Stimulated activated CD8-positive, alpha-beta memory T cell treated with anti-CD3 and anti-CD28 coated beads, Interleukin-15, amount 100 ng/mL, for 4 hours (primary cell): ENCODE data around the gene RBP4.

Experiments used
- DNase-seq, 2 donors: peaks; one replicate each; pipeline ENCODE4 v3.0.0-alpha.2; 2020; ENCODE audit warnings: low read depth in 2 of 2

Gene RBP4

GRCh38 chr10:93601146-93601773 is at the start of gene RBP4:
Gene RBP4 (minus strand): TSS chr10:93601235. CDS start chr10:93601028, 207 bp downstream.
- DNase-seq: no peak

DNA sequence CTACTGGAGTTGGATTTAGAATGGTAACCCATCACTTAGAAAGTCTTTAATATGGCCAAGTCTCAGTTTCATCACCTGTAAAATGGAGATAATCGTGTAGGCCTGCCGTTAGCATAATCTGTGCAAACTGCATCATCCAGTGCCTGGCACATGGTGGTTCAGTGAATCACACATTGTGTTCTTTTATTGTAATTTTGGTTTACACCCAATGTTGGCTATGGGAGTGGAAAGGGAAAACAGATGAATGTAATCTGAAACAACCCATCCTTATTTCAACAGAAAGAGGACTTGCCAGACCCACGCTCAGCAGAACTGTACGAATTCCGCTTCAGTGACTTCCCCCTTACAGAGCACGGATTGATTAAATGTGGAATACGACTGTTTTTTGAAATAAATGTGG is 38.8 kb upstream of the RBP4 start:
- DNase-seq: no peak

GRCh38 chr10:93630625-93631557 is 29.9 kb upstream of the RBP4 start:
- DNase-seq: no peak

DNA sequence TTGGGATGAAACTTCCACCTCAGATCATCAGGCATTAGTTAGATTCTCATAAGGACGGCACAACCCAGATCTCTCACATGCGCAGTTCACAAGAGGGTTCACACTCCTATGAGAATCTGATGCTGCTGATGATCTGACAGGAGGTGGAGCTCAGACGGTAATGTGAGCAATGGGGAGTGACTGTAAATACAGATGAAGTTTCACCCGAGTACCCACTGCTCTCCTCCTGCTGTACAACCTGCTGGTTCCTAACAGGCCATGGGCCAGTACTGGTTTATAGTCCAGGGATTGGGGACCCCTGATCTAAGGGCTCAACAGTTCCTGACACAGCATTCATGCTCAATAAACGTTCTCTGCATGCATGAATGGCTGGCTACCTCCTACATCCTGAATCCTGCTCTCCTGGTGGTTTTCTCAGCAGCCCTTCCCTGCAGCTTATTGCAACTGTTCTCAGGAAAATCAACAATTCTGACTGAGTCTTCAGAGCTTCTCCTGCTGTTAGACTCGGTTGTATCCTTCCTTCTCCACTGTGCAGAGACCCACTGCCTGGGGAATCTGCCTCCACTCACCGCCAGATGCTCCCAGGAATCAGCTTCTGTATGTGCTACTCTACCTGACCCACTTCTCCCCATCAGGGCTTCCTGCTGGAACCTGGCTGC is 28.7 kb upstream of the RBP4 start:
- no peak for DNase-seq

GRCh38 chr10:93628858-93629257 is 27.8 kb upstream of the RBP4 start:
- no peak for DNase-seq

GRCh38 chr10:93622942-93623341 is 21.9 kb upstream of the RBP4 start:
- no peak for DNase-seq

DNA sequence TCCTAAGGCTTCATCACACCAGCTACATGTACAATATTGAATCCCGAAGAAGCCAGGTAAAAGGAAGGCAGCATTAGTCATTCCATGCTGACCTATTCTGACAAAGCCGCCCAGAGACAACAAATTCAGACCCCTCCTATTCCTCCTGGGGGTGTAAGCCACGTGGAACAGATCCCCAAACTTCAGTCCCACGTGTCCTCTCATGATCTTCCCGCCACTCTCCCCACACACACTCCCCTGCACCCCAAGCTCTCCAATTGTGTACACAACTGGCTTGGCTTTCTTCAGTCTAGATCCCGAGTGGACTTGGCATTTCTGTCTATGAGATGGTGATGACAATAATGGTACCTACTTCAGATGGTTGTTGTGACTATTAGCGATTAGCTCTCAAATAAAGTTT is 19.9 kb upstream of the RBP4 start:
- DNase-seq: no peak

- DNase-seq: no peak
These were observed 14.7 kb upstream of the RBP4 start for GRCh38 chr10:93615576-93616235.

DNA sequence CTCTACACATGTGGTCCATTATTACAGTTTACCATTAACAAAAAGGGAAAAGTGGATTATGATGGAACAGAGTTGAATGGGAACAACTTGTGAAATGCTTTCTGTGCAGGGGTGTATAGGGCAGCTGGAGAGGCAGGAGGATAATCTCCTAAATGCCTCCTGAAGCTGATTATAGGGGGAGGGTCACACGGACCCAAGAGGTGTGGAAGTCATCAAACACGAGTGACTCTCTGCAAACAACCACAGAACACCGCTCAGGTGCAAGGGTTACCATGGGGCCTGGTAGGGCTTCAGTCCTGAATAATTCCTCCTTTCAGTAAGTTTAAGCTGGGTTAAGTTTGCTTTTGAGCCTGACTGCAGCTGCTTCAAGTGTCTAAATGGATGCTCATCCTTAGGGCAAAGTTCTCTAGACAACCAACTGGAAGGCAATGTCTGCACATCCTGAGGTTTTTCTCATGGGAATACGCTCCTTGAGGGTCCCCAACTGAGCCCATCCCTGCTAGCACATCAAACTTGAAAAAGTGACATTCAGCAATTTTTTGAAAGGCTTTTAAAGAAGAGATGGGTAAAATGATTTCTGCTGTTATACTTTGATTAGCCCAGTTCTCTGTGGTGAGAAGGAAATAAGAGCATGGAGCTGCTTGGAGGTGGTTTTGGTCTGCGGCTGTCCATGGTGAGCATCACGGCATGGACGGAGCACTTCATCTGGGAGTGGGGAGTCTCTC is 13.2 kb upstream of the RBP4 start:
- DNase-seq: no peak

GRCh38 chr10:93613126-93613525 is 12.1 kb upstream of the RBP4 start:
- no peak for DNase-seq

DNA sequence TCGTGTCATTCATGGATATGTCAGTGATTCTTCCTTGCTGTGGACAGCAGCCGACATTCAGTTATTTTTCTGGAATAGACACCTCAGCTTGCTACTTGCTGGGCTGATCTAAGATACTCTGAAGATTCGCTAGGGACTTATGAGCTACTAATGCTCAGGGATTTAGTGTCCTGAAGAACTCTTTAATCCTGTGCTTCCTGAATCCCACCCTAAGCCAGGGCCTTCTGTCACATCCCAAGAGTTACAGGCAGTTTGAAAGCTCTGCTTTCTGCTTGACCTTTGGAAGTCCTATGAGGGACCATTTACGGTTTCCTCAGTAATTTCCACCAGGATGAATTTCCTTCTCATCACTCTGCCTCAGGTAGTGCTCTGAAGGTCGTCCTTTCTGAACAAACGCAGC is 11.3 kb upstream of the RBP4 start, which contains the start of gene PDE6C:
PDE6C (plus strand) TSS at position 227 of the 400 bp plus-strand sequence. CDS start 189 bp downstream, outside the sequence.
- no peak for DNase-seq

DNA sequence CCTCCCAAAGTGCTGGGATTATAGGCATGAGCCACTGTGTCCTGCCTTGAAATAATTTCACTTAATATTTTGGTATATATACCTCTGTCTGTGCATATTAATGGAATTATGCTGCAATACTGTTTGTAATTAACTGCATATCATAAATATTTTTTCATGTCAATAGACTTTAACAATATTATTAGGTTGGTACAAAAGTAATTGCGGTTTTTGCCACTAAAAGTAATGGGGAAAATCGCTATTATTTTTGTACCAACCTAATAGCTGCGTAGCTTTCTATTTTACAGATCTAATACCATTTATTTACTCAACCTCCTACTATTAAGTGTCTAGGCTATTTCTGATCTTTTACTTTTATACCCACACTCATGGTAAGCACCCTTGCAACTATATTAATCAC is 7.4 kb upstream of the RBP4 start:
- DNase-seq: no peak

DNA sequence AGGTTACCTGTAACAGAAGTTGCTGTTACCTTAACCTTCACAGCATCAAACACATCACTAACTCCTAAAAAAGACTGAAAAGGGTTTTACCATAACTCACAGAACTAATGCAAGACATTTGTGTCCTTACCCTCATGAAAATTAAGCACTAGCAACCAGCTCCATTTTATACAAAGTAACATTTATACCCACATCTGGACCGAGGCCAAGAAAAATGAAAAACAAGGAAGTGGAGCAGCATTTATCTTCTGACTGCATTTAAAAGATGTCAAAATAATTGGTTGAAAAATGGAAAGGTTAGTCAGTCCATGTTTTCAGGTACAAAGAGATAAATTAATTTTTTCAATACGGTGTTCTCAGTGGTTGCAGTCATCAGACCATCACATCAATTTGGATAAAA is 3.1 kb upstream of the RBP4 start:
- DNase-seq: no peak

DNA sequence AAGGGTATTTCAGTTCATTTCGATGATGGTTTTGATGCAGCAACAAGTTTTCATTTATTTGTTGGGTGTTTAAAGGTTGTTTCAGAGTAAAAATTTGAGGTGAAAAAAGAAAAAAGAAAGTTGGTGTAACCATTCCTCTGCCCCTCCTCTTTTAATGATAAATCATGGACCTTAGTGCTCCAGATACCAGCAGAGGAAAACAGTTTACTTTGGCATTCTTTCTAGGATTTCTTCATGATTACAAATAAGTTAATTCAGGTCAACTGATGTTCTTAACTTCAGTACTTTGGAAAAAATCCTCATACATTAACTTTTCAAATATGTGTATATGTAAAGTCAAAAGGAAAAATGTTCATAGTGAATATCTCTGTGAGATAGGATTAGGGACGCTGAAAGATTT is 2.0 kb upstream of the RBP4 start:
- no peak for DNase-seq

DNA sequence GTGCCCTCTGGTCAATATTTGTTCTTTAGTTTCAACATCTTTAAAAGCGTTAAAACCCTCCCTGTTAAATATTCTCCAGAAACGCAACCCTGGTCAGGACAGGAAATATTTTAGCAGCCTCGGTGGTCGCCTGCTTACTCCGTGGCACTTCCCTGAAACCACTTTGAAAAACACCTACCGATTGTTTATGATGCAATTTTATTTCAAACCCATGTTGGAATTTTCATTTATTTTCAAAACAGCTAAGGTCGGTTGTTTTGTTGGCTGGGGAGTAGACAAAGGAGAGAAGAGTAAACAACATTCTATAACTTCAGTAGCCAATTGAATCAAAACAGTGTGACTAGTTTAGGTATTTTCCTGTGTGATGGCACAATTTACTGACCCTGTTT is 733 bp upstream of the RBP4 start:
- no peak for DNase-seq

- no peak for DNase-seq
These were observed 439 bp downstream of the RBP4 start for GRCh38 chr10:93600446-93601145.

DNA sequence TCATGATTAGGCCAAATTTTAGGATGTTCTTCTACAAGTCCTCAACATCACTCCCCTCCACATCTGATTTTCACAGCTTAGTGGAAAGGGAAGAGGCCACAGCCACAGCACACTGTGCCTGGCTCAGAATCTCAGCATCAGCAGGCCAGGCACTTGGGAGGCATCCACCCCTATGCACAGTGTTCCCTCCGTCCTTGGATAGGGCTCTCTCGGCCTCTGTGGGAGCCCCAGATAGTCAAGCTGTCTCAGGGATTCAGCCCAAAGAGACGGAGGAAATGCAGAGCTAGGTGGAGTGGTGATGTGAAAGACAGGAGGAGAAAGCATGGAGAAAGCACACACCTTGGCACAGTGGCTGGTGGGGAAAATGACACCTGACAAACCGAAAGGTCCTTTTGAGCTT is 1.3 kb downstream of the RBP4 start:
- no peak for DNase-seq

DNA sequence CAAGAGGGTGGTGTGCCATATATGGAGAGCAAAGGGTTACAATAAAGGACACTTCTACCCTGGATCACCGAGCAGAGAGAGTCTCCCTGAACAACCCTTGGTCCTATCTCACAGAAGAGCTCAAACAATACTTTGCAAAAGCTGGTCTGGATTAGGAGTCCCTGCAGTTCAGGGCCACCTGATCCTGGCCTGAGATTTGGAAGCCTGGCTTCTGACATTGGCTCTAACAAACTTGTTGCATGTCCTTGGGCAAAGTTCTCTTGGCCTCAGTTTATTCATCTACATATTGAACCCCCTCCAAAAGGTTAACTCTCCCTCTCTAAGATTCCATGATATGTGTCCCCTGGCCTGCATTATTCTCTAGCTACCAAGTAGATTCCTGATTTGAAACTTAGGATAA is 1.7 kb downstream of the RBP4 start:
- DNase-seq: no peak

- no peak for DNase-seq
These were observed 2.9 kb downstream of the RBP4 start for GRCh38 chr10:93598157-93598556.

GRCh38 chr10:93597075-93597599 is 3.9 kb downstream of the RBP4 start:
- DNase-seq: no peak

GRCh38 chr10:93596539-93596938 is 4.5 kb downstream of the RBP4 start:
- no peak for DNase-seq
